NT2/D1 (cell line): ENCODE results near the gene CFD.

Source experiments
- DNase-seq: peaks from one replicate; pipeline ENCODE4 v3.0.0-alpha.2; 2011; ENCODE audit warnings: low read depth, low spot score
- H3K27me3 ChIP-seq: 2 replicates; pipeline ENCODE4 v1.6.0; 2011; ENCODE audit warnings: mild to moderate bottlenecking; ENCODE audit not compliant: insufficient read length, insufficient read depth
- H3K36me3 ChIP-seq: 2 replicates; pipeline ENCODE4 v1.6.1; 2011; ENCODE audit warnings: mild to moderate bottlenecking, low read length, mixed read lengths; ENCODE audit not compliant: insufficient read depth, insufficient read length
- H3K4me1 ChIP-seq: 2 replicates; pipeline ENCODE4 v1.5.1; 2011; ENCODE audit not compliant: insufficient read depth, insufficient read length
- H3K4me3 ChIP-seq: 2 replicates; pipeline ENCODE4 v1.5.1; 2011; ENCODE audit warnings: low read depth; ENCODE audit not compliant: insufficient read length
- H3K9ac ChIP-seq: 2 replicates; pipeline ENCODE4 v1.6.0; 2011; ENCODE audit warnings: low read depth; ENCODE audit not compliant: insufficient read length
- H3K9me3 ChIP-seq: 2 replicates; pipeline ENCODE4 v1.5.1; 2011; ENCODE audit warnings: mild to moderate bottlenecking, low read length; ENCODE audit not compliant: insufficient read depth
- SUZ12 ChIP-seq: IDR thresholded peaks from 2 replicates; pipeline ENCODE4 v1.6.1; 2011; ENCODE audit not compliant: insufficient read length, insufficient read depth; ENCODE audit errors: extremely low read depth
- YY1 ChIP-seq: IDR thresholded peaks from 2 replicates; pipeline ENCODE4 v1.6.1; 2011; ENCODE audit not compliant: insufficient read length, insufficient read depth
- ZNF274 ChIP-seq: IDR thresholded peaks from 2 replicates; pipeline ENCODE4 v1.6.1; 2011; ENCODE audit warnings: mild to moderate bottlenecking, low read depth, low read length

CFD gene

DNA sequence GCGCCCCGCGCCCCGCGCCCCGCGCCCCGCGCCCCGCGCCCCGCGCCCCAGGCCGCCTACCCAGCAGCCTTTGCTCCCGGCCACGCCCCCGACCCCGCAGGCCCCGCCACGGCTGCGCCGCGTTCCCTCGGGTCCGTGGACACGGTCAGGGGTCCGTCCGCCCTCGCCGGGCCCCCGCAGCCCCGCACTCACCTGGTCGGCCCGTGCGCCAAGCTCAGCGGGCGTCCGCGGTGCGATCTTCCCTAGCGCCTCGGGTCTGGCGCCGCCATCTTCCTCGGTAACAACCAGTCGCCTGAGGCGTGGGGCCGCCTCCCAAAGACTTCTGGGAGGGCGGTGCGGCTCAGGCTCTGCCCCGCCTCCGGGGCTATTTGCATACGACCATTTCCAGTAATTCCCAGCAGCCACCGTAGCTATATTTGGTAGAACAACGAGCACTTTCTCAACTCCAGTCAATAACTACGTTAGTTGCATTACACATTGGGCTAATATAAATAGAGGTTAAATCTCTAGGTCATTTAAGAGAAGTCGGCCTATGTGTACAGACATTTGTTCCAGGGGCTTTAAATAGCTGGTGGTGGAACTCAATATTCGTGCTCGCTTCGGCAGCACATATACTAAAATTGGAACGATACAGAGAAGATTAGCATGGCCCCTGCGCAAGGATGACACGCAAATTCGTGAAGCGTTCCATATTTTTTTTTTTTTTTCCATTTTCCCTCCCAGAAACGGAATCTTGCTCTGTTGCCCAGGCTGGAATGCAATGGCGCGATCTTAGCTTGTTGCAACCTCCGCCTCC is 33.6 kb downstream of the CFD start, which contains the start of the genes MED16 and RNU6-9:
TSS of gene MED16 (minus strand) at position 294 of the 796 bp plus-strand sequence. CDS start 2,056 bp downstream, outside the sequence.
TSS of gene RNU6-9 (plus strand) at position 591 of the 796 bp plus-strand sequence.
- Histone ChIP-seq H3K36me3 (peaks cover 49% of the 10 kb centered on the region), H3K4me1 (peaks cover 6% of the 10 kb centered on the region), H3K4me3 (peak within 1 kb of the TSS; percentile 86), H3K9ac (peak within 1 kb of the TSS; percentile 95), H3K9me3 (no peaks in the 10 kb centered on the region), H3K27me3 (no peaks in the 10 kb centered on the region)
- peak; percentile 91 for DNase-seq
- TF ChIP-seq ZNF274 = no peak
- TF ChIP-seq YY1 = peak; percentile 59

DNA sequence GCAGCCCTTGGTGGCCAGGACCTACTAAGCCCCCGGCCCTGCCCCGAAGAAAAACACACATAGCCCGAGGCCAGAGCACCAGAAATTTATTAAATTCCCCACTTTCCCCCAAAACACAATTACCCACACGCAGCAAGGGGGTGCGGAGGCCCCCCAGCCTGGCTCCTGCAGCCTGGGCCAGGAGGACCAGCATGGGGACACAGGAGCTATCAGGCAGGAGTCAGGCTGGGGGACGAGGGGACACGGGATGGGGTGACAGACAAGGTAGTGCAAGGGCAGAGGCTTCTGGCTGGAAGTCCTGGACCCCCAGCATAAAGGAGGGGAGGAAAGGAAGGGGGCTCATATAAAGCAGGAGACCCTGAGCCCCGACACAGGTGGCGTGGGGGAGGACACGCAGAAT is 37.0 kb downstream of the CFD start:
- Histone ChIP-seq H3K27me3 (no peaks in the 10 kb centered on the region), H3K4me3 (no peak overlapping the region), H3K9me3 (no peaks in the 10 kb centered on the region), H3K36me3 (peaks cover 42% of the 10 kb centered on the region), H3K9ac (no peak overlapping the region), H3K4me1 (peaks cover 17% of the 10 kb centered on the region)
- no peak for TF ChIP-seq SUZ12
- no peak for TF ChIP-seq ZNF274
- no peak for DNase-seq

DNA sequence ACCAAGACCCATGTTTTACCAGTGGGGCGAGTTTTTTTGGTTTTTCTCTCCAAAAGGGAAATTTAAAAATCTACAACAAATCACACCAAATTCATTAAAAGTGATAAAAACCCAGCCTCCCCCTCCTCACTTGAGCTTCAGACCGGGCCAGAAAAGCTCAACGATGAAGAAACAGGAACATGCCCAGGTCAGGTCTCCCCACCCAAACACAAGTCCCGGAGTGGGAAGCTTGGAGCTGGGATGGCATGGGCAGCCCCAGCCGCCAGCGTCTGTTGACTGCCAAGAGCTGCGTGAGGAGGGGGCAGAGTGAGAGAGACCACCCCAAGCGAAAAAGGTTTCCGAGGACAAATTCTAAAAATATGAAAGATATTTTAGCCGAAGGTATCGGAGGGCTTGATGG is 37.5 kb downstream of the CFD start:
- peaks cover 48% of the 10 kb centered on the region for H3K36me3 ChIP-seq
- H3K9ac ChIP-seq = no peak overlapping the region
- H3K4me1 ChIP-seq = peaks cover 17% of the 10 kb centered on the region
- H3K4me3 ChIP-seq = no peak overlapping the region
- no peaks in the 10 kb centered on the region for H3K27me3 ChIP-seq
- DNase-seq = no peak
- no peaks in the 10 kb centered on the region for H3K9me3 ChIP-seq
- TF ChIP-seq SUZ12 = no peak
- TF ChIP-seq YY1 = no peak
- no peak for TF ChIP-seq ZNF274

DNA sequence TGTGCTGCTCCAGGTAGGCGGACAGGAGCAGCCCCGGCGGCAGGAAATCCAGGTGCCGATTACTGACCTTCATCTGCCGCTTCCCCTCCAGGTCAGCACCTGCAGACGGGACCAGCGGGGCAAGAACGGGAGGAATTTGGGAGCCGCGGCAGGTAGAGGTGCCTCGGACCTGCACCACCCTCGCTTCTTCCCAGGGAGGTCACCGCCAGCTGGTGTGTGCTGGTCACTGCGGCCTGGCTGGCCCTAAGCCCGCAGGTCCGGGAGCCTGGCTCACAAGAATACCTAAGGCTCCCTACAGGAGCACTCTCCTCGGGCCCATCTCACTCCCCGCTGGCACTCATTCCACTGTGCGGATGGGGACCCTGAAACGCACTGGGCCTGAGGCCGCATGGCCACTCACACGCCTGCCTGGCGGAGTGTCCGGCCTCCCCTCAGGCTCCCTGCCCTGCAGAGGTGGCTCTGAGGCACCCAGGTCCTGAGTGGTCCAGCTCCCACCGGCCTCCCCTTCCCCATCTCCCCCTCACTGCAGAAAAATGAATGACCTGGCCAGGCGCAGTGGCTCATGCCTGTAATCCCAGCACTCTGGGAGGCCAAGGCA is 38.1 kb downstream of the CFD start:
- H3K4me3 ChIP-seq = no peak overlapping the region
- no peaks in the 10 kb centered on the region for H3K9me3 ChIP-seq
- H3K36me3 ChIP-seq = peaks cover 51% of the 10 kb centered on the region
- H3K4me1 ChIP-seq = peaks cover 17% of the 10 kb centered on the region
- no peak overlapping the region for H3K9ac ChIP-seq
- no peaks in the 10 kb centered on the region for H3K27me3 ChIP-seq
- TF ChIP-seq SUZ12 (no peak), ZNF274 (no peak), YY1 (no peak)
- no peak for DNase-seq

DNA sequence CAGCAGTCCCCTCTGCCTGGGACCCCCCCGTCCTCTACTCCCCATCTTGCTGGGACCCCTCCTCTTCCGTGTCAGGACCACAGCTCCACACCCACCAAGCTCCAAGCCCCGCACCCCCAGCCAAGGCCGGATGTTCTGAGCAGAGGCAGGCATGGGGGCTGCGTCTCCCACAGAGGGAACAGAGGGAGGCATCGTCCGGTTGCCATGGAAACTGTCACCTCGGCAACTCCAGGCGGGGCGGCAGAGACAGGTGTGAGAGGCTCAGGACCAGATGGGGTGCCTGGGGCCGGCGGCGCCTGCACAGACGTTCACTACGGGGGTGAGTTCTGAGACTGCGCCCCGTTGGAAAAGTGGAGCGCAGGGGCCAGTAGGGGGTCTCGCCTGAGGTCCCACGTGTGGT is 39.2 kb downstream of the CFD start:
- Histone ChIP-seq H3K36me3 (peaks cover 51% of the 10 kb centered on the region), H3K9ac (no peak overlapping the region)
- no peak for DNase-seq

DNA sequence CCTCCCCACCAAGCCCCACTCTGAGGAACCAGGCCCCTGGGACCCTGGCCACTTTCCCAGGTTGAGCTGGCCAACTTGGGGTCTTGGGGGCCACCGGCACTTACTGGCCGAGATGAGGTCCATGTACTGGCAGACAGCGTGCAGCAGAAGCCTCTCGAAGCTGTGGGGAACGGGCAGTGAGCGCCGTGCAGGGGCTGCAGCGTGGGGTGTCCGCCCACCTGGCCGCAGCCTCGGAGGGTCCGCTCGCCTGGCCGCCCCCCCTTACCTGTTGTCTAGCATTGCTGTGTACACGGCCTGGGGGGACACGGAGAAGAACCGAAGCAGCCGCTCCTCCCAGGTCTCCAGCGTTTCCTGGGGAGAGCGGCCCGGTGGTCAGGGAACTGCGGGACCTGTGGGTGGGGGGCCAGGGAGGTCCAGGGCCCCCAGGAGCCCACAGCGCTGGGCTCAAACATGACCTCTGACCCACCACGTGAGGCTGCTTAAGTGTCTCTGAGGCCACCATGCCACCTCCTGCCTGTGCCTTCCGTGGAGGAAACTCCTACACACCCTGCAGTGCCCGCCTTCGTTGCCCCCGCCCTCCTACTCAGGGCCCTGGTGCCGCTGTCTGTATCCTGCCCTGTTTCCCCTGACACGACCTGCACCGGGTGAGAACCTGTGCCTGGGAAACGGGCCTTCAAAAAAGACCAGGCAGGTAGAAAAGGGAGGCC is 40.0 kb downstream of the CFD start:
- Histone ChIP-seq H3K4me3 (no peak overlapping the region), H3K9ac (no peak overlapping the region), H3K9me3 (no peaks in the 10 kb centered on the region), H3K4me1 (peaks cover 17% of the 10 kb centered on the region), H3K27me3 (no peaks in the 10 kb centered on the region), H3K36me3 (peaks cover 53% of the 10 kb centered on the region)
- TF ChIP-seq YY1 (no peak), SUZ12 (no peak), ZNF274 (no peak)
- DNase-seq = no peak

More for the DNA sequence above, 39.2 kb downstream of the CFD start:
- peaks cover 17% of the 10 kb centered on the region for H3K4me1 ChIP-seq
- no peaks in the 10 kb centered on the region for H3K27me3 ChIP-seq
- no peaks in the 10 kb centered on the region for H3K9me3 ChIP-seq
- no peak for TF ChIP-seq YY1
- no peak overlapping the region for H3K4me3 ChIP-seq

DNA sequence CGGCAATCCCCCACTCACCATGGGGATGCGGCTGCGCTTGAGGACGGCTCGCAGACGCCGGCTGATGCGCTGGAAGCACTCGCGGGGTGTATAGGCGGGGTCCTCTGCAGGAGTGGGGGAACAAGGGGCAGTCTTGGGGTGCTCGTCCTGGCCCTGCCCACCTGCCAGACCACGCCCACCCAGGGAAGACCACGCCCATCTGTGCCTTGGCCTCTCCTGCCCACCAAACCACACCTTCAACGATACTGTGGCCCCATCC is 40.5 kb downstream of the CFD start:
- no peak overlapping the region for H3K4me3 ChIP-seq
- no peaks in the 10 kb centered on the region for H3K27me3 ChIP-seq
- H3K9me3 ChIP-seq = no peaks in the 10 kb centered on the region
- no peak for DNase-seq
- peaks cover 17% of the 10 kb centered on the region for H3K4me1 ChIP-seq
- peaks cover 56% of the 10 kb centered on the region for H3K36me3 ChIP-seq
- H3K9ac ChIP-seq = no peak overlapping the region
- TF ChIP-seq ZNF274 = no peak
- no peak for TF ChIP-seq YY1
- TF ChIP-seq SUZ12 = no peak
